H1 (cell line): ENCODE results near the gene GJB4. TPM values are rescaled to one million over a fixed set of nuclear protein-coding genes. Genes with fewer than 3 reads are reported as not detected.

Source experiments
- CTCF ChIA-PET: fragments of 300-600 bp; sonication (Branson Sonifier 250); formaldehyde crosslinking; loops from one replicate; lab custom pipeline; 2021; ENCODE audit not compliant: partially characterized antibody; lab: Charles Lee
- POLR2A ChIA-PET: fragments of 300-600 bp; sonication (Branson Sonifier 250); formaldehyde crosslinking; loops from one replicate; lab custom pipeline; 2021; ENCODE audit warnings: inconsistent platforms; ENCODE audit not compliant: partially characterized antibody; lab: Charles Lee
- DNase-seq, 2 experiments: peaks; one replicate each; pipeline versions ENCODE4 v3.0.0 to v3.0.0-alpha.2; 2010 to 2022; ENCODE audit warnings: low spot score in 2 of 2, low read depth in 1 of 2, mixed read lengths in 1 of 2
- FAIRE-seq: peaks from 2 replicates; lab custom pipeline; 2011; peaks lifted over from hg19 to GRCh38; lab: Jason Lieb, UNC
- H2AFZ ChIP-seq: 2 replicates; pipeline ENCODE4 v1.8.1; 2012; ENCODE audit warnings: low read length, inconsistent platforms
- H2AK5ac ChIP-seq: 2 replicates; pipeline ENCODE4 v1.6.1; 2013; ENCODE audit warnings: low read depth, low read length
- H2BK120ac ChIP-seq: replicated peaks from 2 replicates; pipeline ENCODE3; 2013; ENCODE audit warnings: low read depth, low read length, inconsistent platforms
- H2BK12ac ChIP-seq: 2 replicates; pipeline ENCODE4 v1.6.1; 2013; ENCODE audit warnings: low read depth, low read length
- H2BK15ac ChIP-seq: 2 replicates; pipeline ENCODE4 v1.6.1; 2013; ENCODE audit warnings: low read length
- H2BK20ac ChIP-seq: 2 replicates; pipeline ENCODE4 v1.6.1; 2013; ENCODE audit warnings: low read length
- H2BK5ac ChIP-seq: 2 replicates; pipeline ENCODE4 v1.6.1; 2013; ENCODE audit warnings: low read depth, low read length
- H3K14ac ChIP-seq: 2 replicates; pipeline ENCODE4 v1.6.1; 2013; ENCODE audit warnings: inconsistent platforms; ENCODE audit not compliant: insufficient read length
- H3K18ac ChIP-seq: 2 replicates; pipeline ENCODE4 v1.6.1; 2013; ENCODE audit warnings: low read length; ENCODE audit errors: extremely low read depth
- H3K23ac ChIP-seq: 2 replicates; pipeline ENCODE4 v1.6.1; 2013; ENCODE audit warnings: inconsistent platforms; ENCODE audit not compliant: insufficient read length
- H3K23me2 ChIP-seq: 2 replicates; pipeline ENCODE4 v1.6.1; 2013; ENCODE audit warnings: low read depth, low read length
- H3K27ac ChIP-seq: 2 replicates; pipeline ENCODE4 v1.6.1; 2011; ENCODE audit warnings: low read depth, low read length, inconsistent platforms
- H3K27me3 ChIP-seq, 4 experiments: replicated peaks in 1 of 4; 1 replicate in 1 of 4; 2 replicates in 3 of 4; pipeline versions ENCODE4 v1.6.1 to v1.8.1; 2011 to 2013; ENCODE audit warnings: low read length in 3 of 4, mild to moderate bottlenecking in 3 of 4, inconsistent platforms in 2 of 4, mixed read lengths in 2 of 4, moderate library complexity in 1 of 4; ENCODE audit not compliant: control insufficient read depth in 3 of 4, insufficient read depth in 3 of 4; ENCODE audit errors: extremely low read depth in 1 of 4
- H3K36me3 ChIP-seq, 4 experiments: 2 replicates each; pipeline versions ENCODE4 v1.6.1 to v1.8.1; 2011 to 2013; ENCODE audit warnings: mild to moderate bottlenecking in 4 of 4, low read length in 3 of 4, moderate library complexity in 2 of 4, control low read depth in 1 of 4, inconsistent platforms in 1 of 4; ENCODE audit not compliant: insufficient read depth in 4 of 4, control insufficient read depth in 2 of 4
- H3K4ac ChIP-seq: replicated peaks from 2 replicates; pipeline ENCODE3; 2013; ENCODE audit warnings: low read length, low read depth, mixed read lengths, inconsistent platforms; ENCODE audit not compliant: insufficient read length
- H3K4me1 ChIP-seq, 4 experiments: replicated peaks in 1 of 4; 1 replicate in 1 of 4; 2 replicates in 3 of 4; pipeline versions ENCODE4 v1.6.1 to v1.8.1; 2011 to 2013; ENCODE audit warnings: low read length in 3 of 4, inconsistent platforms in 2 of 4, mixed read lengths in 1 of 4; ENCODE audit not compliant: insufficient read depth in 4 of 4, control insufficient read depth in 3 of 4
- H3K4me2 ChIP-seq, 2 experiments: 2 replicates each; pipeline versions ENCODE4 v1.6.1 to v1.8.1; 2011 to 2013; ENCODE audit warnings: low read depth in 2 of 2, low read length in 2 of 2, control low read depth in 1 of 2, inconsistent platforms in 1 of 2, mild to moderate bottlenecking in 1 of 2; ENCODE audit not compliant: insufficient read depth in 1 of 2
- H3K4me3 ChIP-seq, 4 experiments: fragments of 200-600, 300-600 bp in 1 of 4; sonication (generic), shearing (Covaris generic), sonication (Bioruptor Twin) in 1 of 4; 2 replicates each; pipeline versions ENCODE4 v1.5.1 to v1.8.1; 2011 to 2016; ENCODE audit warnings: low read length in 4 of 4, low read depth in 3 of 4, control low read depth in 2 of 4, inconsistent platforms in 2 of 4, mild to moderate bottlenecking in 2 of 4, mixed read lengths in 1 of 4, moderate library complexity in 1 of 4; ENCODE audit not compliant: insufficient read depth in 2 of 4; ENCODE audit errors: extremely low read depth in 1 of 4
- H3K56ac ChIP-seq: replicated peaks from 2 replicates; pipeline ENCODE3; 2013; ENCODE audit warnings: low read depth, mild to moderate bottlenecking, mixed read lengths, low read length, inconsistent platforms; ENCODE audit not compliant: insufficient read length
- H3K79me1 ChIP-seq: 2 replicates; pipeline ENCODE4 v1.6.1; 2013; ENCODE audit warnings: low read depth, low read length, control low read depth
- H3K79me2 ChIP-seq, 2 experiments: 2 replicates each; pipeline versions ENCODE4 v1.6.1 to v1.8.1; 2012 to 2013; ENCODE audit warnings: low read length in 2 of 2, mild to moderate bottlenecking in 2 of 2, inconsistent platforms in 1 of 2; ENCODE audit not compliant: insufficient read depth in 2 of 2, control insufficient read depth in 1 of 2
- H3K9ac ChIP-seq, 4 experiments: replicated peaks in 1 of 4; 1 replicate in 1 of 4; 2 replicates in 3 of 4; pipeline versions ENCODE4 v1.6.1 to v1.8.1; 2011 to 2013; ENCODE audit warnings: low read depth in 3 of 4, low read length in 3 of 4, control low read depth in 2 of 4, mild to moderate bottlenecking in 2 of 4, moderate library complexity in 2 of 4, inconsistent platforms in 1 of 4; ENCODE audit errors: extremely low read depth in 1 of 4
- H3K9me3 ChIP-seq, 2 experiments: 2 replicates each; pipeline versions ENCODE4 v1.6.1 to v1.8.1; 2012 to 2013; ENCODE audit warnings: mild to moderate bottlenecking in 2 of 2, moderate library complexity in 2 of 2, control low read depth in 1 of 2, inconsistent platforms in 1 of 2, low read depth in 1 of 2, low read length in 1 of 2, mixed read lengths in 1 of 2; ENCODE audit not compliant: insufficient read depth in 2 of 2
- H4K20me1 ChIP-seq, 2 experiments: replicated peaks in 1 of 2; 2 replicates each; pipeline versions ENCODE3 to v1.8.1; 2011 to 2013; ENCODE audit warnings: inconsistent platforms in 2 of 2, low read length in 2 of 2, mild to moderate bottlenecking in 1 of 2; ENCODE audit not compliant: insufficient read depth in 2 of 2, control insufficient read depth in 1 of 2
- H4K5ac ChIP-seq: 2 replicates; pipeline ENCODE4 v1.6.1; 2013; ENCODE audit warnings: low read length, low read depth, mixed read lengths, inconsistent platforms; ENCODE audit not compliant: insufficient read length
- H4K8ac ChIP-seq: 2 replicates; pipeline ENCODE4 v1.8.0; 2013; ENCODE audit warnings: mild to moderate bottlenecking, moderate library complexity, low read length, inconsistent platforms; ENCODE audit not compliant: insufficient read depth; ENCODE audit errors: extremely low read depth
- H4K91ac ChIP-seq: replicated peaks from 2 replicates; pipeline ENCODE3; 2013; ENCODE audit warnings: low read length, mixed read lengths, inconsistent platforms; ENCODE audit not compliant: insufficient read length
- ASH2L ChIP-seq: fragments of 200-600, 300-600 bp; sonication (generic); IDR thresholded peaks from one replicate; pipeline ENCODE4 v1.7.1; 2017; ENCODE audit warnings: low read length
- BACH1 ChIP-seq: IDR thresholded peaks from 2 replicates; pipeline ENCODE4 v1.6.1; 2012; ENCODE audit warnings: low read length, improper control_type of control experiment
- BCL11A ChIP-seq, 2 experiments: IDR thresholded peaks; one replicate each; pipeline ENCODE4 v1.6.1; 2011; ENCODE audit warnings: low read depth in 2 of 2, low read length in 2 of 2, mild to moderate bottlenecking in 2 of 2
- CHD1 ChIP-seq: IDR thresholded peaks from 2 replicates; pipeline ENCODE4 v1.6.1; 2012; ENCODE audit warnings: low read depth, low read length, improper control_type of control experiment
- HDAC2 ChIP-seq, 2 experiments: fragments of 300-600 bp in 1 of 2; sonication (generic) in 1 of 2; IDR thresholded peaks; 2 replicates each; pipeline ENCODE4 v1.6.1; 2011 to 2012; ENCODE audit warnings: low read depth in 2 of 2, low read length in 2 of 2, mild to moderate bottlenecking in 2 of 2, moderate library complexity in 2 of 2, borderline replicate concordance in 1 of 2, inconsistent platforms in 1 of 2
- JUND ChIP-seq: IDR thresholded peaks from 2 replicates; pipeline ENCODE4 v1.6.1; 2011; ENCODE audit warnings: mild to moderate bottlenecking, improper control_type of control experiment, low read length
- KDM1A ChIP-seq: fragments of 200-600, 300-600 bp; sonication (generic); IDR thresholded peaks from 2 replicates; pipeline ENCODE4 v1.7.1; 2016; ENCODE audit warnings: mild to moderate bottlenecking, low read length, borderline replicate concordance
- POU5F1 ChIP-seq: IDR thresholded peaks from 2 replicates; pipeline ENCODE4 v1.6.1; 2011; ENCODE audit warnings: low read depth, mild to moderate bottlenecking, low read length, moderate library complexity
- SP1 ChIP-seq: IDR thresholded peaks from 2 replicates; pipeline ENCODE4 v1.6.1; 2011; ENCODE audit warnings: low read depth, low read length
- SP4 ChIP-seq: IDR thresholded peaks from 2 replicates; pipeline ENCODE4 v1.6.1; 2012; ENCODE audit warnings: low read length, inconsistent platforms
- SRF ChIP-seq: IDR thresholded peaks from 2 replicates; pipeline ENCODE4 v1.6.1; 2011; ENCODE audit warnings: mild to moderate bottlenecking, low read depth, low read length, moderate library complexity
- TAF1 ChIP-seq: IDR thresholded peaks from 2 replicates; pipeline ENCODE4 v1.6.1; 2011; ENCODE audit warnings: mild to moderate bottlenecking, low read depth, low read length
- TBP ChIP-seq: IDR thresholded peaks from 2 replicates; pipeline ENCODE4 v1.6.1; 2011; ENCODE audit warnings: low read depth, low read length, improper control_type of control experiment
- TCF12 ChIP-seq: IDR thresholded peaks from 2 replicates; pipeline ENCODE4 v1.6.1; 2011; ENCODE audit warnings: low read depth, mild to moderate bottlenecking, low read length
- YY1 ChIP-seq: IDR thresholded peaks from 2 replicates; pipeline ENCODE4 v1.6.1; 2011; ENCODE audit warnings: low read depth, mild to moderate bottlenecking, low read length
- WGBS, 2 experiments: shearing (Covaris generic) in 1 of 2; methylation state at CpG; one replicate each; pipeline versions ENCODE4 v1.1.6 to v1.1.7; 2013 to 2015; ENCODE audit warnings: low lambda C conversion rate in 2 of 2, mixed read lengths in 2 of 2, inconsistent platforms in 1 of 2, low coverage in 1 of 2, missing lambda C conversion rate in 1 of 2; ENCODE audit not compliant: insufficient replicate concordance in 2 of 2, insufficient coverage in 1 of 2, insufficient read length in 1 of 2; ENCODE audit errors: extremely low coverage in 1 of 2, missing lambda C conversion rate in 1 of 2; 5-methylcytosine and 5-hydroxymethylcytosine counted together
- polyA plus RNA-seq, 7 experiments: library from polyadenylated mRNA; depleted of rRNA in 3 of 7; stranded (reverse) in 5 of 7; unstranded in 2 of 7; fragments of >200 nt in 5 of 7; fragments of 200-250 nt in 2 of 7; gene quantifications; 1 replicate in 5 of 7; 2 replicates in 1 of 7; 4 replicates in 1 of 7; pipeline versions ENCODE4 v1.2.1 to v1.2.3, GENCODE V29; 2011 to 2013; ENCODE audit warnings: missing spikeins in 2 of 7, mixed read lengths in 2 of 7
- total RNA-seq: library from RNA; stranded (reverse); fragmentation: NEBNext Ultra II Directional; extraction: Animal tissue kit (Norgen Biotek cat#: 25700); gene quantifications from 2 replicates; pipeline ENCODE4 v1.2.1, GENCODE V29; 2021

The GJB4 gene
- total and polyA plus RNA-seq, 2 of the 8 experiments (the other 6 are each of a cell fraction or from before 2014, with no cell fraction given), result 0.20 to 0.41 TPM

DNA sequence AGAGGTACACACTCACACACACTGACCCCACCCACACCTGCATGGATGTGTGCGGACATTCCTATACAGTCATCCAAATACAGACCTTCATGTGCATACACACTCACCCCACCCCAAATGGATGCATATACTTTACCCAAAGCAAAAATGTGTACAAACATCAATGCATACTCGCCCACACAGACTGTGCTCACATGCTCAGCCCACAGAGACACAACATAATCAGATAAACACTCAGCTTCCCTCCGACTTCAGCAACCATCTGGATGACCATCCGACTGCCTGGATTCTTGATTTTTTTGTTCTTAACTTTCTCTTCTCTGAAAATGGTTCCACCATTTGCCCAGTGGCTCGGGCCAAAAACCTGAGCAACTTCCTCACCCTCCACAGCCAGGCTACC lies 29.1 kb upstream of the GJB4 start:
- CTCF ChIA-PET, result interaction anchor here (0.6 to 1.0 kb wide), 3 partner anchors 22 to 1414 kb away, joined by 3 to 4 read pairs (median 3); no protein-coding TSS in a partner anchor
- no peak for FAIRE-seq

More for the DNA sequence above, 29.1 kb upstream of the GJB4 start:
- no peak for DNase-seq
- Histone ChIP-seq H3K56ac (no peak overlapping the region), H3K4me2 (no peak overlapping the region), H3K4ac (no peak overlapping the region), H3K18ac (no peak overlapping the region), H4K8ac (no peak overlapping the region), H2BK15ac (no peak overlapping the region), H3K36me3 (no peaks in the 10 kb centered on the region), H3K9ac (no peak overlapping the region), H3K4me1 (no peaks in the 10 kb centered on the region), H3K14ac (no peak overlapping the region), H2BK5ac (no peak overlapping the region), H4K5ac (no peak overlapping the region), H2AK5ac (no peak overlapping the region), H4K91ac (no peak overlapping the region), H3K23ac (no peak overlapping the region), H3K9me3 (no peaks in the 10 kb centered on the region), H3K27ac (no peak overlapping the region), H3K79me2 (no peaks in the 10 kb centered on the region), H2BK120ac (no peak overlapping the region)
- WGBS, 2 experiments, result 89% methylated on average over 5 of the region's 5 CpGs; no CpG with 5 or more reads in 1 of the 2 experiments
- POLR2A ChIA-PET, result no interaction called here
- TF ChIP-seq TBP (no peak), HDAC2 (IDR thresholded peaks at IDR 0.05; ENCODE audit: borderline replicate concordance in 1 of 2, low read depth in 2 of 2, low read length in 2 of 2) (no peak), ASH2L (no peak), TCF12 (no peak), JUND (no peak), SP1 (no peak), YY1 (no peak), CHD1 (no peak), BACH1 (no peak), POU5F1 (no peak), KDM1A (no peak), SRF (no peak), SP4 (no peak), TAF1 (no peak), BCL11A (IDR thresholded peaks at IDR 0.05; ENCODE audit: low read depth in 2 of 2, low read length in 2 of 2) (no peak)
- TF ChIP-seq, all 59 proteins: peak for 0
- no peaks in the 10 kb centered on the region; the same call in 1 of the 2 replicates for H3K23me2 ChIP-seq
- no peak overlapping the region for H2AFZ ChIP-seq
- no peak overlapping the region for H2BK20ac ChIP-seq
- no peak overlapping the region for H3K4me3 ChIP-seq
- no peaks in the 10 kb centered on the region for H3K27me3 ChIP-seq
- peaks cover 0 to 4% of the 10 kb centered on the region in 2 experiments for H4K20me1 ChIP-seq
- no peaks in the 10 kb centered on the region for H3K79me1 ChIP-seq
- no peak overlapping the region; the same call in 1 of the 2 replicates for H2BK12ac ChIP-seq
